ENCODE data around the gene EEF2K. TPM values are rescaled to one million over a fixed set of nuclear protein-coding genes. Genes with fewer than 3 reads are reported as not detected.
"Not testable (repeated sequence)": the region's sequence is repeated elsewhere in the genome, so short reads cannot be mapped to it uniquely, and the experiment has no call there.

The EEF2K gene
- total and polyA plus RNA-seq, 12 donors, result 5.1 to 38.9 (median 21.9) TPM

GRCh38 chr16:22213801-22214200, 7.7 kb downstream of the EEF2K start:
- intact Hi-C loops (cut with DNase I), result no loop called here
- H3K9me3 ChIP-seq, result peaks cover 0 to 5% (median 0%) of the 10 kb centered on the region in 11 donors
- no peak overlapping the region for H3K4me3 ChIP-seq
- H3K36me3 ChIP-seq, result peaks cover 0 to 38% (median 0%) of the 10 kb centered on the region in 9 donors
- no peaks in the 10 kb centered on the region for H3K27me3 ChIP-seq
- ATAC-seq, result no peak
- peaks cover 4 to 58% (median 16%) of the 10 kb centered on the region in 9 donors for H3K4me1 ChIP-seq
- DNase-seq, result no peak
- no peak for TF ChIP-seq CTCF (IDR thresholded peaks at IDR 0.05)
- 98% methylated on average over 3 of the region's 3 CpGs for WGBS, 2 donors
- H3K27ac ChIP-seq, result no peak overlapping the region

GRCh38 chr16:22214402-22214801, 8.3 kb downstream of the EEF2K start:
- DNase-seq (no peak), ATAC-seq (no peak)
- Histone ChIP-seq H3K27ac (no peak overlapping the region), H3K36me3 (peaks cover 0 to 39% (median 0%) of the 10 kb centered on the region in 9 donors), H3K9me3 (peaks cover 0 to 5% (median 0%) of the 10 kb centered on the region in 11 donors), H3K4me1 (peaks cover 4 to 58% (median 16%) of the 10 kb centered on the region in 9 donors), H3K27me3 (no peaks in the 10 kb centered on the region), H3K4me3 (no peak overlapping the region)
- intact Hi-C loops (cut with DNase I), result no loop called here
- no peak for TF ChIP-seq CTCF (IDR thresholded peaks at IDR 0.05)
- 94 to 100% methylated on average over 2 of the region's 2 CpGs for WGBS, 2 donors

- peaks cover 0 to 44% (median 0%) of the 10 kb centered on the region in 9 donors for H3K36me3 ChIP-seq
- peaks cover 4 to 54% (median 21%) of the 10 kb centered on the region in 9 donors for H3K4me1 ChIP-seq
- no peak overlapping the region for H3K27ac ChIP-seq
- no peak for TF ChIP-seq CTCF (IDR thresholded peaks at IDR 0.05)
- WGBS, 2 donors, result 87 to 89% methylated on average over 3 of the region's 3 CpGs
- H3K27me3 ChIP-seq, result no peaks in the 10 kb centered on the region
- no peak overlapping the region for H3K4me3 ChIP-seq
- intact Hi-C loops (cut with DNase I), result no loop called here
- DNase-seq (no peak), ATAC-seq (no peak)
- H3K9me3 ChIP-seq, result peaks cover 0 to 5% (median 0%) of the 10 kb centered on the region in 11 donors
Observed at GRCh38 chr16:22214889-22215288, 8.8 kb downstream of the EEF2K start.

GRCh38 chr16:22216191-22216831, 10.2 kb downstream of the EEF2K start:
- H3K27ac ChIP-seq, result peak overlapping the region in 1 of 10 donors; percentile 12
- 72 to 77% methylated on average over 9 of the region's 9 CpGs for WGBS, 2 donors
- intact Hi-C loops (cut with DNase I), result no loop called here
- no peak overlapping the region for H3K4me3 ChIP-seq
- DNase-seq, result no peak
- no peak for TF ChIP-seq CTCF (IDR thresholded peaks at IDR 0.05)
- H3K36me3 ChIP-seq, result peaks cover 0 to 50% (median 0%) of the 10 kb centered on the region in 9 donors
- H3K4me1 ChIP-seq, result peaks cover 4 to 62% (median 33%) of the 10 kb centered on the region in 9 donors
- no peaks in the 10 kb centered on the region for H3K27me3 ChIP-seq
- no peaks in the 10 kb centered on the region for H3K9me3 ChIP-seq
- peak in 1 of 8 donors; percentile 48 for ATAC-seq

DNA sequence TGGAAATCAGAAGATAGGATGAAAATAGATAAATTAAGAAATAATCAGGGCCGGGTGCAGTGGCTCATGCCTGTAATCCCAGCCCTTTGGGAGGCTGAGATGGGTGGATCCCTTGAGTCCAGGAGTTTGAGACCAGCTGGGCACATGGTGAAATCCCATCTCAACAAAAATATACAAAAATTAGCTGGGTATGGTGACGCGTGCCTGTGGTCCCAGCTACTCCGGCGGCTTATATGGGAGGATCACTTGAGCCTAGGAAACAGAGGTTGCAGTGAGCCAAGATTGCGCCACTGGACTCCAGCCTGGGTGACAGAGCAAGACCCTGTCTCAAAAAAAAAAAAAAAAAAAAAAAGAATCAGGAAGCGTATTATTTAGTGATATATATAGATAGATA, 10.8 kb downstream of the EEF2K start:
- peaks cover 4 to 61% (median 31%) of the 10 kb centered on the region in 9 donors for H3K4me1 ChIP-seq
- ATAC-seq; H3K27me3 ChIP-seq; DNase-seq; H3K4me3 ChIP-seq; H3K27ac ChIP-seq; intact Hi-C loops (cut with DNase I); H3K9me3 ChIP-seq: not testable (repeated sequence)
- peaks cover 0 to 50% (median 0%) of the 10 kb centered on the region in 9 donors for H3K36me3 ChIP-seq
- 92 to 95% methylated on average over 7 of the region's 7 CpGs for WGBS, 2 donors

Measured in heart right ventricle (tissue), 16 donors.